GM23248 (cell line): Measurements from ENCODE around the gene TXNDC16. TPM values are rescaled to one million over a fixed set of nuclear protein-coding genes. Genes with fewer than 3 reads are reported as not detected.

ENCODE experiments used
- DNase-seq: peaks from one replicate; pipeline ENCODE4 v3.0.0-alpha.2; 2015
- H2AFZ ChIP-seq: fragments of 200-600 bp; sonication (generic); 2 replicates; pipeline ENCODE4 v1.6.1; 2016; ENCODE audit warnings: antibody characterized with exemption
- H3F3A ChIP-seq: fragments of 200-600 bp; sonication (generic); 2 replicates; pipeline ENCODE4 v1.6.1; 2016; ENCODE audit warnings: mild to moderate bottlenecking, antibody characterized with exemption, mixed run types; ENCODE audit not compliant: insufficient read depth
- H3K27ac ChIP-seq: fragments of 200-600 bp; sonication (generic); 2 replicates; pipeline ENCODE4 v1.5.1; 2016; ENCODE audit warnings: mild to moderate bottlenecking
- H3K27me3 ChIP-seq: fragments of 200-600 bp; sonication (generic); replicated peaks from 2 replicates; pipeline ENCODE4 v1.6.1; 2016; ENCODE audit warnings: mild to moderate bottlenecking; ENCODE audit not compliant: insufficient read depth
- H3K36me3 ChIP-seq: fragments of 200-600 bp; sonication (generic); 2 replicates; pipeline ENCODE4 v1.6.1; 2016; ENCODE audit warnings: low read depth, mild to moderate bottlenecking
- H3K4me1 ChIP-seq: fragments of 200-600 bp; sonication (generic); 2 replicates; pipeline ENCODE4 v1.6.1; 2016; ENCODE audit warnings: mild to moderate bottlenecking; ENCODE audit not compliant: insufficient read depth
- H3K4me2 ChIP-seq: fragments of 200-600 bp; sonication (generic); one replicate; pipeline ENCODE4 v1.6.1; 2016; ENCODE audit warnings: mild to moderate bottlenecking; ENCODE audit not compliant: unreplicated experiment
- H3K4me3 ChIP-seq: fragments of 200-600 bp; sonication (generic); 2 replicates; pipeline ENCODE4 v1.5.1; 2016; ENCODE audit warnings: mild to moderate bottlenecking
- H3K79me2 ChIP-seq: fragments of 200-600 bp; sonication (generic); 2 replicates; pipeline ENCODE4 v1.6.1; 2016; ENCODE audit warnings: mild to moderate bottlenecking; ENCODE audit not compliant: insufficient read depth
- H3K9ac ChIP-seq: fragments of 200-600 bp; sonication (generic); 2 replicates; pipeline ENCODE4 v1.6.1; 2016; ENCODE audit warnings: mild to moderate bottlenecking
- H3K9me2 ChIP-seq: fragments of 200-600 bp; sonication (generic); 2 replicates; pipeline ENCODE4 v1.6.1; 2016; ENCODE audit warnings: mixed run types, mild to moderate bottlenecking, moderate library complexity; ENCODE audit not compliant: insufficient read depth
- H3K9me3 ChIP-seq: fragments of 200-600 bp; sonication (generic); one replicate; pipeline ENCODE4 v1.6.1; 2017; ENCODE audit warnings: low read depth
- H4K20me1 ChIP-seq: fragments of 200-600 bp; sonication (generic); 2 replicates; pipeline ENCODE4 v1.6.0; 2016; ENCODE audit not compliant: insufficient read depth
- EZH2 ChIP-seq: fragments of 200-600 bp; sonication (generic); IDR thresholded peaks from 2 replicates; pipeline ENCODE4 v1.6.1; 2018; ENCODE audit warnings: antibody characterized with exemption, mild to moderate bottlenecking; ENCODE audit not compliant: insufficient read depth, poor library complexity, severe bottlenecking
- EZH2phosphoT487 ChIP-seq: fragments of 200-600 bp; sonication (generic); IDR thresholded peaks from 2 replicates; pipeline ENCODE4 v1.6.1; 2018; ENCODE audit warnings: antibody characterized with exemption, moderate library complexity, mild to moderate bottlenecking, low read depth; ENCODE audit not compliant: insufficient read depth
- WGBS, 2 experiments: methylation state at CpG; one replicate each; pipeline ENCODE4 v1.1.6; 2015 to 2017; ENCODE audit warnings: low lambda C conversion rate in 2 of 2, low coverage in 1 of 2; ENCODE audit errors: missing lambda C conversion rate in 2 of 2; 5-methylcytosine and 5-hydroxymethylcytosine counted together
- in situ Hi-C: fragments of 300-500 bp; cut with MboI; formaldehyde crosslinking; loops from 2 replicates; pipeline ENCODE4 v1.15.0; 2020
- polyA plus RNA-seq: library from polyadenylated mRNA; unstranded; fragments of >200 nt; fragmentation: Nextera tagmentation; extraction: Ambion mirVana; gene quantifications from 2 replicates; pipeline ENCODE4 v1.2.1, GENCODE V29; 2016
- total RNA-seq: library from RNA; depleted of rRNA; stranded (reverse); fragments of >200 nt; shearing (Covaris generic); gene quantifications from 2 replicates; pipeline ENCODE4 v1.2.3, GENCODE V29; 2014

The TXNDC16 gene
- total and polyA plus RNA-seq, 2 experiments from 2014 or later = 2.4 to 2.5 TPM

DNA sequence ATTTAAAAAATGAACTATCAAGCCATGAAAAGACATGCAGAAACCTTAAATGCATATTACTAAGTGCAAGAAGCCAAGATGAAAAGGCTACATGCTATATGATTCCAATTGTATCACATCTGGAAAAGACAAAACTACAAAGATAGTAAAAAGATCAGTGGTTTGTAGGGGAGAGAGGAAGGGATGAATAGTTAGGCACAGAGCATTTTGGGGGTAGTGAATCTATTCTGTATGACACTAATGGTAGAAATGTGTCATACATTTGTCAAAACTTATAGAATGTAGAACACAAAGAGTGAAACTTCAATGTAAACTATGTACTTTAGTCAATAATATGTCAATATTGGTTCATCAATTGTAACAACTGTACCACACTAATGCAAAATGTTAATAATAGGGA, 20.8 kb downstream of the TXNDC16 start:
- no peak for DNase-seq
- Histone ChIP-seq H3K27me3 (no peaks in the 10 kb centered on the region), H3K79me2 (no peaks in the 10 kb centered on the region), H3K9me3 (no peaks in the 10 kb centered on the region), H3K9me2 (no peaks in the 10 kb centered on the region; the same call in 1 of the 2 replicates), H3F3A (no peaks in the 10 kb centered on the region), H3K36me3 (no peaks in the 10 kb centered on the region), H3K27ac (no peak overlapping the region), H2AFZ (no peak overlapping the region), H3K4me1 (no peaks in the 10 kb centered on the region), H3K4me3 (no peak overlapping the region), H3K4me2 (no peak overlapping the region), H4K20me1 (no peaks in the 10 kb centered on the region), H3K9ac (no peak overlapping the region)
- in situ Hi-C loops = no loop called here
- no peak for TF ChIP-seq EZH2phosphoT487

DNA sequence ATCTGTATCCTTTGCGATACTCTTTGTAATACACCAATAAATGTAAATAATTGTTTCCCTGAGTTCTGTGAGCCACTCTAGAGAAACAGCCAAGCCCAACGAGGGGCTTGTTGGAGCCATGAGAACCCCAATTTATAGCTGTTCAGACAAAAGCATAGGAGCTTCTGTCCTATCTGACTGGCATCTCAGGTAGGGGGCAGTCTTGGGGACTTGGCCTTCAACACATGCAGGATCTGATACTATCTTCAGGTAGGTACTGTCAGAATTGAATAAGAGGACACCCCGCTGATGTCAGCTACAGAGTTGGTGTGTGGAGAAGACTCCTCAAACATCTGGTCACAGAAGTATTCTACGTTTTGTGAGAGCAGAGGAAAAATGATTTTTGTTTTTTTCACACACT, 25.3 kb downstream of the TXNDC16 start:
- H3K4me2 ChIP-seq = no peak overlapping the region
- H3K79me2 ChIP-seq = no peaks in the 10 kb centered on the region
- in situ Hi-C loops = no loop called here
- WGBS, 2 experiments = 67 to 74% methylated on average over 4 of the region's 4 CpGs
- H3K27me3 ChIP-seq = no peaks in the 10 kb centered on the region
- no peaks in the 10 kb centered on the region for H4K20me1 ChIP-seq
- H3K9me2 ChIP-seq = no peaks in the 10 kb centered on the region; the same call in 1 of the 2 replicates
- TF ChIP-seq EZH2phosphoT487 (no peak), EZH2 (no peak)
- H3K4me3 ChIP-seq = no peak overlapping the region
- no peak overlapping the region for H3K27ac ChIP-seq
- DNase-seq = no peak
- H3K4me1 ChIP-seq = no peaks in the 10 kb centered on the region
- H3K9ac ChIP-seq = no peak overlapping the region
- no peaks in the 10 kb centered on the region for H3F3A ChIP-seq
- no peak overlapping the region for H2AFZ ChIP-seq
- H3K36me3 ChIP-seq = no peaks in the 10 kb centered on the region
- no peaks in the 10 kb centered on the region for H3K9me3 ChIP-seq

GRCh38 chr14:52522581-52523345, 29.5 kb downstream of the TXNDC16 start:
- no peak for DNase-seq
- in situ Hi-C loops = no loop called here
- no peaks in the 10 kb centered on the region for H3K27me3 ChIP-seq
- H3K9me3 ChIP-seq = no peaks in the 10 kb centered on the region
- no peaks in the 10 kb centered on the region for H3K4me1 ChIP-seq
- H3K36me3 ChIP-seq = no peaks in the 10 kb centered on the region
- H3K4me3 ChIP-seq = no peak overlapping the region
- no peaks in the 10 kb centered on the region for H3K9me2 ChIP-seq
- H4K20me1 ChIP-seq = no peaks in the 10 kb centered on the region
- no peaks in the 10 kb centered on the region for H3F3A ChIP-seq
- no peak for TF ChIP-seq EZH2
- no peak for TF ChIP-seq EZH2phosphoT487
- no peak overlapping the region for H3K27ac ChIP-seq
- H3K4me2 ChIP-seq = no peak overlapping the region
- no peak overlapping the region for H2AFZ ChIP-seq
- H3K9ac ChIP-seq = no peak overlapping the region
- no peaks in the 10 kb centered on the region for H3K79me2 ChIP-seq

DNA sequence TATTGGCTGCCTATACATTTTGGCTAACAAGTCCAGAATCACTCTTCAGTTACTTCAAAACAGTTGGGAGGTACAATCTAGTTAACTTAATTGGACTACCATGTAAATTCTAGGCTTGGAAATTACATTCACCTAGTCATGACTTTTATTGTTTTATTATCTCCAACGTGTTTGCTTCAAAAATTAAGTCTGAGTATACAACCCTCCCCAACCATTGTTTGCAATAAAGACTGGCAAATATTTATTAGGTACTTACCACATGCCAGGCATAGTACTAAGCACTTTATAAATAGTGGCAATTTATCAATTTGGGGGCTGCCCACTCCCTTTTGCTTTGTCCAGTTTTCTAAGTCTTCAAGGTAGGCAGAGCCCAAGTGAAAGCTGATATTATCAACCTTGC, 30.3 kb downstream of the TXNDC16 start:
- H3K27me3 ChIP-seq = no peaks in the 10 kb centered on the region
- H3K4me3 ChIP-seq = no peak overlapping the region
- no peaks in the 10 kb centered on the region for H3K9me3 ChIP-seq
- no peaks in the 10 kb centered on the region for H3K4me1 ChIP-seq
- DNase-seq = no peak
- H3K36me3 ChIP-seq = no peaks in the 10 kb centered on the region
- in situ Hi-C loops = no loop called here
- H2AFZ ChIP-seq = no peak overlapping the region
- WGBS, 2 experiments = 67 to 83% methylated on average over 1 of the region's 1 CpG
- no peak overlapping the region for H3K27ac ChIP-seq
- H4K20me1 ChIP-seq = no peaks in the 10 kb centered on the region
- no peaks in the 10 kb centered on the region for H3K79me2 ChIP-seq
- H3K4me2 ChIP-seq = no peak overlapping the region
- TF ChIP-seq EZH2 (no peak), EZH2phosphoT487 (no peak)
- H3F3A ChIP-seq = no peaks in the 10 kb centered on the region
- no peaks in the 10 kb centered on the region for H3K9me2 ChIP-seq
- no peak overlapping the region for H3K9ac ChIP-seq
